GM13976 (cell line): ENCODE data around the gene SHOC1.
"Not testable (repeated sequence)": the region's sequence is repeated elsewhere in the genome, so short reads cannot be mapped to it uniquely, and the experiment has no call there.

Source experiments
- DNase-seq: peaks from one replicate; pipeline ENCODE4 v3.0.0; 2012; ENCODE audit warnings: low spot score
- CTCF ChIP-seq: IDR thresholded peaks from 2 replicates; pipeline ENCODE4 v1.5.1; 2012; ENCODE audit warnings: borderline replicate concordance, mild to moderate bottlenecking; ENCODE audit not compliant: insufficient read depth; ENCODE audit errors: extremely low read depth, missing control alignments, control extremely low read depth
- in situ Hi-C: fragments of 300-500 bp; cut with MboI; formaldehyde crosslinking; loops from one replicate; pipeline ENCODE4 v1.12.0; 2022; ENCODE audit warnings: low sequenced_read_pairs, mixed read lengths, inconsistent platforms; ENCODE audit not compliant: unreplicated experiment

The SHOC1 gene

GRCh38 chr9:111819360-111819759 is 24.6 kb upstream of the SHOC1 start:
- in situ Hi-C loops = no loop called here
- DNase-seq = no peak
- no peak for TF ChIP-seq CTCF

- in situ Hi-C loops = no loop called here
- TF ChIP-seq CTCF = no peak
- no peak for DNase-seq
These were observed 20.7 kb upstream of the SHOC1 start for GRCh38 chr9:111815285-111816070.

GRCh38 chr9:111812337-111812736 is 17.6 kb upstream of the SHOC1 start:
- in situ Hi-C loops = no loop called here
- DNase-seq = no peak
- no peak for TF ChIP-seq CTCF

- in situ Hi-C loops = no loop called here
- no peak for DNase-seq
- TF ChIP-seq CTCF = no peak
These were observed 16.2 kb upstream of the SHOC1 start for GRCh38 chr9:111810908-111811307.

GRCh38 chr9:111810415-111810814 is 15.7 kb upstream of the SHOC1 start:
- in situ Hi-C loops, DNase-seq: not testable (repeated sequence)

GRCh38 chr9:111807197-111807596 is 12.5 kb upstream of the SHOC1 start:
- in situ Hi-C loops = no loop called here
- DNase-seq = no peak
- TF ChIP-seq CTCF = no peak

GRCh38 chr9:111806259-111806658 is 11.5 kb upstream of the SHOC1 start:
- in situ Hi-C loops = no loop called here
- no peak for TF ChIP-seq CTCF
- no peak for DNase-seq
